HL-60 (cell line): ENCODE results near the gene CTNND2.

Experiments used
- DNase-seq, 2 experiments: peaks; one replicate each; pipeline ENCODE4 v3.0.0-alpha.2; 2010 to 2020; ENCODE audit warnings: low read depth in 1 of 2, low spot score in 1 of 2
- H3K27ac ChIP-seq: fragments of 250-450 bp; sonication (Bioruptor Pico); replicated peaks from 2 replicates; pipeline ENCODE4 v1.5.1; 2020; ENCODE audit warnings: mild to moderate bottlenecking, moderate library complexity
- H3K27me3 ChIP-seq: fragments of 250-450 bp; sonication (Bioruptor Pico); 2 replicates; pipeline ENCODE4 v1.5.1; 2021; ENCODE audit warnings: mild to moderate bottlenecking, moderate library complexity; ENCODE audit not compliant: insufficient read depth, poor library complexity, severe bottlenecking
- H3K4me3 ChIP-seq: replicated peaks from 2 replicates; pipeline ENCODE4 v1.5.1; 2011; ENCODE audit warnings: mild to moderate bottlenecking, control low read depth, low read length; ENCODE audit not compliant: insufficient read depth
- GABPA ChIP-seq: IDR thresholded peaks from 2 replicates; pipeline ENCODE4 v1.6.1; 2012; ENCODE audit warnings: low read depth
- POLR2AphosphoS5 ChIP-seq: IDR thresholded peaks from 2 replicates; pipeline ENCODE4 v1.6.1; 2012; ENCODE audit warnings: low read depth
- SPI1 ChIP-seq: IDR thresholded peaks from 2 replicates; pipeline ENCODE4 v1.6.1; 2012; ENCODE audit warnings: low read depth, mild to moderate bottlenecking, borderline replicate concordance
- TF ChIP-seq, protein P1 (sequence below): IDR thresholded peaks from 2 replicates; pipeline ENCODE4 v1.6.1; 2012; ENCODE audit warnings: low read depth; ENCODE audit not compliant: insufficient replicate concordance
- TF ChIP-seq, protein P2 (sequence below): IDR thresholded peaks from one replicate; pipeline ENCODE4 v1.5.1; 2011; ENCODE audit warnings: low read length, control low read depth, inconsistent platforms; ENCODE audit not compliant: insufficient read depth

CTNND2 gene

DNA sequence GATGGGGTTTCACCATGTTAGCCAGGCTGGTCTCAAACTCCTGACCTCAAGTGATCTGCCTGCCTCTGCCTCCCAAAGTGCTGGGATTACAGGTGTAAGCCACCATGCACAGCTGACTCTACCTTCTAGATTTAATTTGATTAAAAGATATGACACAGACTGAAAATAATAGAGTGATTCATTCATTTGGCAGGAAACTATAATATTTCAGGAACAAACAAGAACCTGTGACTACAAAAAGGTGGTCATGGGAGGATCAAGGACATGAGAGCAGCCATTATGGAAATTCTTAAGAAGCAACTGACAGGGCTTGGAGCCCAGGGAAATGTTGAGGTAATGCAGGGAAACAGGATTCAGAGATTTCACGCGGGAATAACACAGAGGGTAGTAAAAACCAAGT is 877.7 kb downstream of the CTNND2 start:
- H3K27ac ChIP-seq, result no peak overlapping the region
- no peak overlapping the region for H3K4me3 ChIP-seq
- TF ChIP-seq POLR2AphosphoS5 (no peak), SPI1 (no peak), GABPA (no peak)
- TF ChIP-seq, protein P1, sequence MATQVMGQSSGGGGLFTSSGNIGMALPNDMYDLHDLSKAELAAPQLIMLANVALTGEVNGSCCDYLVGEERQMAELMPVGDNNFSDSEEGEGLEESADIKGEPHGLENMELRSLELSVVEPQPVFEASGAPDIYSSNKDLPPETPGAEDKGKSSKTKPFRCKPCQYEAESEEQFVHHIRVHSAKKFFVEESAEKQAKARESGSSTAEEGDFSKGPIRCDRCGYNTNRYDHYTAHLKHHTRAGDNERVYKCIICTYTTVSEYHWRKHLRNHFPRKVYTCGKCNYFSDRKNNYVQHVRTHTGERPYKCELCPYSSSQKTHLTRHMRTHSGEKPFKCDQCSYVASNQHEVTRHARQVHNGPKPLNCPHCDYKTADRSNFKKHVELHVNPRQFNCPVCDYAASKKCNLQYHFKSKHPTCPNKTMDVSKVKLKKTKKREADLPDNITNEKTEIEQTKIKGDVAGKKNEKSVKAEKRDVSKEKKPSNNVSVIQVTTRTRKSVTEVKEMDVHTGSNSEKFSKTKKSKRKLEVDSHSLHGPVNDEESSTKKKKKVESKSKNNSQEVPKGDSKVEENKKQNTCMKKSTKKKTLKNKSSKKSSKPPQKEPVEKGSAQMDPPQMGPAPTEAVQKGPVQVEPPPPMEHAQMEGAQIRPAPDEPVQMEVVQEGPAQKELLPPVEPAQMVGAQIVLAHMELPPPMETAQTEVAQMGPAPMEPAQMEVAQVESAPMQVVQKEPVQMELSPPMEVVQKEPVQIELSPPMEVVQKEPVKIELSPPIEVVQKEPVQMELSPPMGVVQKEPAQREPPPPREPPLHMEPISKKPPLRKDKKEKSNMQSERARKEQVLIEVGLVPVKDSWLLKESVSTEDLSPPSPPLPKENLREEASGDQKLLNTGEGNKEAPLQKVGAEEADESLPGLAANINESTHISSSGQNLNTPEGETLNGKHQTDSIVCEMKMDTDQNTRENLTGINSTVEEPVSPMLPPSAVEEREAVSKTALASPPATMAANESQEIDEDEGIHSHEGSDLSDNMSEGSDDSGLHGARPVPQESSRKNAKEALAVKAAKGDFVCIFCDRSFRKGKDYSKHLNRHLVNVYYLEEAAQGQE, result no peak
- TF ChIP-seq, protein P2, sequence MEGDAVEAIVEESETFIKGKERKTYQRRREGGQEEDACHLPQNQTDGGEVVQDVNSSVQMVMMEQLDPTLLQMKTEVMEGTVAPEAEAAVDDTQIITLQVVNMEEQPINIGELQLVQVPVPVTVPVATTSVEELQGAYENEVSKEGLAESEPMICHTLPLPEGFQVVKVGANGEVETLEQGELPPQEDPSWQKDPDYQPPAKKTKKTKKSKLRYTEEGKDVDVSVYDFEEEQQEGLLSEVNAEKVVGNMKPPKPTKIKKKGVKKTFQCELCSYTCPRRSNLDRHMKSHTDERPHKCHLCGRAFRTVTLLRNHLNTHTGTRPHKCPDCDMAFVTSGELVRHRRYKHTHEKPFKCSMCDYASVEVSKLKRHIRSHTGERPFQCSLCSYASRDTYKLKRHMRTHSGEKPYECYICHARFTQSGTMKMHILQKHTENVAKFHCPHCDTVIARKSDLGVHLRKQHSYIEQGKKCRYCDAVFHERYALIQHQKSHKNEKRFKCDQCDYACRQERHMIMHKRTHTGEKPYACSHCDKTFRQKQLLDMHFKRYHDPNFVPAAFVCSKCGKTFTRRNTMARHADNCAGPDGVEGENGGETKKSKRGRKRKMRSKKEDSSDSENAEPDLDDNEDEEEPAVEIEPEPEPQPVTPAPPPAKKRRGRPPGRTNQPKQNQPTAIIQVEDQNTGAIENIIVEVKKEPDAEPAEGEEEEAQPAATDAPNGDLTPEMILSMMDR, result no peak
- H3K27me3 ChIP-seq, result peaks cover 8% of the 10 kb centered on the region
- DNase-seq, result no peak

DNA sequence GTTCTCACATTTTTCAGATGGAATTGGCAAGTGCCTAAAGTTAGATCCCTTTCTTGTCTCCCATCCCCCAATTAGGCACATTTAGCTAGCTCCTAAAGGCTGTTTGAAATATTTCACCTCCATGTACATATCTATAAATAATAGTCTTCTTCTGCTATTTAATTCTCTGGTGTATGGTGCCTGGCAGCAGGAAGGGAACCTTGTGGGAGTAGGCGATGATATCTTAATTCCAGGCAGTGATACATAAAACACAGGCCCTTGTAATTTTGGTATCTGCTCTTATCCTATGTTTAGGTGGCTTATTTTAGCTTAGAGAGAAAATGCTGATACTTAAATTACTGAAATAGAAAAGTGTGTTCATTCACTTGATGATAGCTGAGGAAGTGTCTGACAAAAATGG is 880.3 kb downstream of the CTNND2 start:
- TF ChIP-seq SPI1, result no peak
- no peak for TF ChIP-seq GABPA
- TF ChIP-seq, protein P2, result no peak
- TF ChIP-seq, protein P1, result no peak
- no peak for TF ChIP-seq POLR2AphosphoS5
- Histone ChIP-seq H3K27me3 (peaks cover 8% of the 10 kb centered on the region), H3K27ac (no peak overlapping the region), H3K4me3 (no peak overlapping the region)
- no peak for DNase-seq

DNA sequence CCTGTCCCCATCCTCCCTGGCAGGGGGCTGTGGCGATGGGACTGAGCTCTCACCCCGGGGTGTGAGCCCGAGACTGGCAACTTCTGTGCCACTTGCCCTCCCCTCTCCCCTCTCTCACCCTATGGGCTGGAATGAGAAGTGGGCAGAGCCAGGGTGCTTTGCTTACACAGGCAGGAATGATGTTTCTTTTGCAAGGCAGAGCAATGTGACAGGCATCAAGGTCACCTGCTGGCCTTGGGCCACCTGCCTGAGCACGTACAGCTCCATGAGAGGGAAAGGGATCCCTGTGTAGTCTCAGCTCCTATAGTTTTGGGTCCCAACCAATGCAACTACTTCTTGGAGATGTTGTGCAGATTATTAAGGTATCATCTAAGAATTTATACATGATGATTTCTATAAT is 890.5 kb downstream of the CTNND2 start:
- no peak overlapping the region for H3K27ac ChIP-seq
- no peak for DNase-seq
- H3K4me3 ChIP-seq, result no peak overlapping the region
- peaks cover 2% of the 10 kb centered on the region for H3K27me3 ChIP-seq
- no peak for TF ChIP-seq POLR2AphosphoS5
- no peak for TF ChIP-seq GABPA
- TF ChIP-seq, protein P2, result no peak
- TF ChIP-seq, protein P1, result no peak
